Hepatocyte (in vitro differentiated cells): ENCODE measurements around the gene SRMS.
"Not testable (repeated sequence)": the region's sequence is repeated elsewhere in the genome, so short reads cannot be mapped to it uniquely, and the experiment has no call there.

ENCODE experiments used
- CTCF ChIP-seq: fragments of 200-600 bp; sonication (generic); IDR thresholded peaks from 2 replicates; pipeline ENCODE4 v1.5.1; 2016; ENCODE audit warnings: antibody characterized with exemption, mild to moderate bottlenecking; ENCODE audit not compliant: poor library complexity
- EZH2 ChIP-seq: fragments of 200-600 bp; sonication (generic); IDR thresholded peaks from 2 replicates; pipeline ENCODE4 v1.6.1; 2016; ENCODE audit warnings: antibody characterized with exemption, mild to moderate bottlenecking, borderline replicate concordance
- EZH2phosphoT487 ChIP-seq: fragments of 200-600 bp; sonication (generic); IDR thresholded peaks from one replicate; pipeline ENCODE4 v1.6.1; 2018; ENCODE audit warnings: antibody characterized with exemption, mild to moderate bottlenecking, low read depth, moderate library complexity; ENCODE audit not compliant: unreplicated experiment, severe bottlenecking

- not testable (repeated sequence) for TF ChIP-seq CTCF, EZH2, EZH2phosphoT487
Measured at GRCh38 chr20:63571087-63571478, 23.5 kb upstream of the SRMS start.
